A549 (cell line): ENCODE measurements around the gene ZBTB42. TPM values are rescaled to one million over a fixed set of nuclear protein-coding genes. Genes with fewer than 3 reads are reported as not detected.

Experiments used
- ATAC-seq, 2 experiments: fragments of 200-7000 bp in 1 of 2; fragments of >200 bp in 1 of 2; cut with Nextera tagmentation in 1 of 2; cut with Tn5 transposase in 1 of 2; 3 replicates each; pipeline versions ENCODE4 v1.8.0 to v1.9.1; 2018 to 2020; ENCODE audit warnings: mild to moderate bottlenecking in 1 of 2, moderate library complexity in 1 of 2
- CTCF ChIA-PET: fragments of 300-600 bp; sonication (Branson Sonifier 250); formaldehyde crosslinking; extraction: SDS; loops from one replicate; lab custom pipeline; 2021; ENCODE audit warnings: antibody characterized with exemption, inconsistent platforms; lab: Yijun Ruan, JAX
- POLR2A ChIA-PET: fragments of 350-600 bp; formaldehyde crosslinking; extraction: SDS; loops from one replicate; lab custom pipeline; 2021; ENCODE audit warnings: antibody characterized with exemption, inconsistent platforms; lab: Yijun Ruan, JAX
- DNase-seq, 2 experiments: peaks; one replicate each; pipeline versions ENCODE4 v3.0.0 to v3.0.0-alpha.2; 2011 to 2016; ENCODE audit warnings: low read depth in 1 of 2, low spot score in 1 of 2
- FAIRE-seq: peaks from 2 replicates; lab custom pipeline; 2011; peaks lifted over from hg19 to GRCh38; lab: Jason Lieb, UNC
- H3K27ac ChIP-seq, 2 experiments: fragments of >200 bp; sonication (Bioruptor Twin); formaldehyde crosslinking; 3 replicates each; pipeline ENCODE4 v1.5.1; 2016 to 2017
- H3K4me1 ChIP-seq: fragments of >200 bp; sonication (Bioruptor Twin); formaldehyde crosslinking; 3 replicates; pipeline ENCODE4 v1.6.1; 2016
- H3K4me2 ChIP-seq: fragments of >200 bp; sonication (Bioruptor Twin); formaldehyde crosslinking; 3 replicates; pipeline ENCODE4 v1.6.1; 2016
- H3K4me3 ChIP-seq: fragments of >200 bp; sonication (Bioruptor Twin); formaldehyde crosslinking; 3 replicates; pipeline ENCODE4 v1.5.1; 2016
- H3K9me3 ChIP-seq: fragments of >200 bp; sonication (Bioruptor Twin); formaldehyde crosslinking; 3 replicates; pipeline ENCODE4 v1.6.1; 2016
- ATOH8 ChIP-seq: fragments of 250-450 bp; sonication (Bioruptor Pico); IDR thresholded peaks from 2 replicates; pipeline ENCODE4 v1.5.0; 2020; ENCODE audit warnings: low read depth, mild to moderate bottlenecking, moderate library complexity
- CBX2 ChIP-seq: fragments of 200-600 bp; sonication (generic); IDR thresholded peaks from 2 replicates; pipeline ENCODE4 v1.6.1; 2016; ENCODE audit warnings: low read depth, mild to moderate bottlenecking, borderline replicate concordance
- CBX8 ChIP-seq: fragments of 200-600 bp; sonication (generic); IDR thresholded peaks from 2 replicates; pipeline ENCODE4 v1.6.1; 2016
- CHD2 ChIP-seq: fragments of 150-350 bp; IDR thresholded peaks from 2 replicates; pipeline ENCODE4 v1.6.1; 2014; ENCODE audit warnings: low read length; ENCODE audit not compliant: partially characterized antibody
- CHD4 ChIP-seq: fragments of 200-600 bp; sonication (generic); IDR thresholded peaks from 2 replicates; pipeline ENCODE4 v1.6.1; 2016; ENCODE audit warnings: antibody characterized with exemption, mild to moderate bottlenecking, borderline replicate concordance
- E2F6 ChIP-seq: IDR thresholded peaks from 2 replicates; pipeline ENCODE4 v1.6.1; 2012; ENCODE audit warnings: low read depth, borderline replicate concordance
- EHF ChIP-seq: fragments of 250-450 bp; sonication (Bioruptor Pico); IDR thresholded peaks from 2 replicates; pipeline ENCODE4 v1.5.0; 2020; ENCODE audit warnings: mild to moderate bottlenecking
- EP300 ChIP-seq, 2 experiments: fragments of >200 bp; sonication (Bioruptor Twin); formaldehyde crosslinking; IDR thresholded peaks; 2 replicates in 1 of 2; 3 replicates in 1 of 2; pipeline ENCODE4 v1.6.1; 2016 to 2017
- FOXS1 ChIP-seq: fragments of 250-450 bp; sonication (Bioruptor Pico); IDR thresholded peaks from 2 replicates; pipeline ENCODE4 v1.5.0; 2020; ENCODE audit warnings: mild to moderate bottlenecking, moderate library complexity
- HES2 ChIP-seq: fragments of >200 bp; sonication (Bioruptor Twin); formaldehyde crosslinking; IDR thresholded peaks from 2 replicates; pipeline ENCODE4 v1.6.1; 2016
- HEYL ChIP-seq: fragments of 250-450 bp; sonication (Bioruptor Pico); IDR thresholded peaks from 2 replicates; pipeline ENCODE4 v1.8.0; 2021; ENCODE audit warnings: mild to moderate bottlenecking, moderate library complexity
- HOXA7 ChIP-seq: fragments of 250-450 bp; sonication (Bioruptor Pico); IDR thresholded peaks from 2 replicates; pipeline ENCODE4 v1.5.0; 2020; ENCODE audit warnings: mild to moderate bottlenecking, moderate library complexity
- HOXB13 ChIP-seq: fragments of 250-450 bp; sonication (Bioruptor Pico); IDR thresholded peaks from 2 replicates; pipeline ENCODE4 v1.5.0; 2020; ENCODE audit warnings: low read depth, mild to moderate bottlenecking, moderate library complexity
- KDM5A ChIP-seq: fragments of 200-600 bp; sonication (generic); IDR thresholded peaks from 2 replicates; pipeline ENCODE4 v1.6.1; 2016; ENCODE audit warnings: antibody characterized with exemption, mild to moderate bottlenecking
- MAX ChIP-seq: IDR thresholded peaks from 2 replicates; pipeline ENCODE4 v1.6.1; 2012
- MYC ChIP-seq: IDR thresholded peaks from 2 replicates; pipeline ENCODE4 v1.6.1; 2012; ENCODE audit warnings: mild to moderate bottlenecking, inconsistent platforms, low read length, improper control_type of control experiment, borderline replicate concordance
- NFE2L2 ChIP-seq: fragments of 150-350 bp; conservative IDR thresholded peaks from 2 replicates; pipeline ENCODE4 v1.6.1; 2014; ENCODE audit warnings: low read length
- NR3C1 ChIP-seq: fragments of >200 bp; sonication (Bioruptor Twin); formaldehyde crosslinking; IDR thresholded peaks from 3 replicates; pipeline ENCODE4 v1.6.1; 2017
- PHF8 ChIP-seq: fragments of 200-600 bp; sonication (generic); IDR thresholded peaks from 2 replicates; pipeline ENCODE4 v1.6.1; 2016; ENCODE audit warnings: low read depth, mild to moderate bottlenecking, antibody characterized with exemption, moderate library complexity, borderline replicate concordance
- RAD21 ChIP-seq, 2 experiments: fragments of >200 bp in 1 of 2; sonication (Bioruptor Twin) in 1 of 2; formaldehyde crosslinking in 1 of 2; IDR thresholded peaks in 1 of 2; conservative IDR thresholded peaks in 1 of 2; 2 replicates in 1 of 2; 3 replicates in 1 of 2; pipeline ENCODE4 v1.6.1; 2012 to 2018; ENCODE audit warnings: inconsistent platforms in 1 of 2
- REST ChIP-seq: fragments of 200-600 bp; sonication (generic); IDR thresholded peaks from 2 replicates; pipeline ENCODE4 v1.6.1; 2016; ENCODE audit warnings: antibody characterized with exemption, mild to moderate bottlenecking, moderate library complexity
- RNF2 ChIP-seq: fragments of 200-600 bp; sonication (generic); IDR thresholded peaks from 2 replicates; pipeline ENCODE4 v1.6.1; 2016; ENCODE audit warnings: low read depth, mild to moderate bottlenecking, antibody characterized with exemption, moderate library complexity, borderline replicate concordance
- SMC3 ChIP-seq: fragments of >200 bp; sonication (Bioruptor Twin); formaldehyde crosslinking; IDR thresholded peaks from 3 replicates; pipeline ENCODE4 v1.6.1; 2018; ENCODE audit warnings: inconsistent platforms
- USF2 ChIP-seq: fragments of 450-650 bp; IDR thresholded peaks from 2 replicates; pipeline ENCODE4 v1.6.1; 2014; ENCODE audit warnings: antibody characterized with exemption
- ZSCAN20 ChIP-seq: fragments of 250-450 bp; sonication (Bioruptor Pico); IDR thresholded peaks from 2 replicates; pipeline ENCODE4 v1.8.0; 2022; ENCODE audit warnings: mild to moderate bottlenecking, moderate library complexity
- WGBS: methylation state at CpG from one replicate; pipeline ENCODE4 v1.1.6; 2017; ENCODE audit errors: missing lambda C conversion rate; 5-methylcytosine and 5-hydroxymethylcytosine counted together
- polyA minus RNA-seq: library from RNA; depleted of rRNA, polyadenylated mRNA; stranded (reverse); fragments of >200 nt; gene quantifications from 2 replicates; pipeline ENCODE4 v1.2.3, GENCODE V29; 2011; rRNA and poly(A)+ RNA removed
- polyA plus RNA-seq, 4 experiments: library from polyadenylated mRNA; depleted of rRNA in 3 of 4; stranded (reverse); fragments of >200 nt; fragmentation: RNase III in 1 of 4; extraction: RNeasy Plus Mini Kit Qiagen cat#74134 plus additional on column Dnase treatment in 1 of 4; gene quantifications; 2 replicates in 3 of 4; 3 replicates in 1 of 4; pipeline ENCODE4 v1.2.3, GENCODE V29; 2011 to 2017

ZBTB42 gene
- polyA plus RNA-seq (2011; rRNA removed) (1.6 and 2.1 TPM in 2 replicates), polyA plus RNA-seq (2017; fragmentation: RNase III; extraction: RNeasy Plus Mini Kit Qiagen cat#74134 plus additional on column Dnase treatment) (2.3 to 3.1 TPM (median 2.6 TPM) in 3 replicates), polyA minus RNA-seq (3.9 and 4.1 TPM in 2 replicates)
- 1.6 and 2.9 TPM in 2 replicates for polyA plus RNA-seq (2012; cell fraction: cytosol; rRNA removed)
- 2.3 and 2.9 TPM in 2 replicates for polyA plus RNA-seq (2012; cell fraction: nucleus; rRNA removed)

- Histone ChIP-seq H3K9me3 (no peaks in the 10 kb centered on the region), H3K4me3 (peak within 1 kb of the TSS; percentile 68), H3K27ac (peak within 1 kb of the TSS; percentile 74 to 95), H3K4me1 (peaks cover 54% of the 10 kb centered on the region), H3K4me2 (peak within 1 kb of the TSS; percentile 99)
- WGBS = 6% methylated on average over 42 of the region's 105 CpGs
- FAIRE-seq = no peak
- peak; percentile 7 to 15; a peak in 4 of 6 replicates for ATAC-seq
- CTCF ChIA-PET = interaction anchor here (0.9 to 2.1 kb wide), 8 partner anchors 9 to 35 kb away, joined by 3 to 8 read pairs (median 4); no protein-coding TSS in a partner anchor
- TF ChIP-seq RNF2 (0 out of 2 replicates have a peak, but pooled peaks have one; percentile 58), RAD21 (conservative IDR thresholded peaks at IDR 0.05 in 1 of 2, IDR thresholded peaks at IDR 0.05 in 1 of 2) (no peak), CHD2 (no peak), MAX (peak; percentile 41; the same call in 1 of the 2 replicates), HES2 (no peak), KDM5A (no peak), NFE2L2 (no peak), ZSCAN20 (CRISPR knock-in tag) (no peak), HEYL (no peak), EP300 (IDR thresholded peaks at IDR 0.05) (no peak), HOXA7 (CRISPR knock-in tag) (no peak), USF2 (no peak), FOXS1 (CRISPR knock-in tag) (no peak), PHF8 (0 out of 2 replicates have a peak, but pooled peaks have one; percentile 25), ATOH8 (no peak), HOXB13 (CRISPR knock-in tag) (no peak), EHF (no peak), NR3C1 (no peak), REST (no peak), SMC3 (no peak), MYC (no peak), CBX8 (no peak), CBX2 (no peak), E2F6 (no peak), CHD4 (no peak)
- POLR2A ChIA-PET = no interaction called here
- no peak for DNase-seq
These were observed at the start of gene ZBTB42 for GRCh38 chr14:104800771-104801519. TSS of gene ZBTB42 (plus strand) at chr14:104801101. CDS start at chr14:104801198, 97 bp downstream.
